Fibroblast of skin of scalp (primary cell): ENCODE data around the gene ATG5.

ENCODE experiments used
- DNase-seq: peaks from one replicate; pipeline ENCODE4 v3.0.0-alpha.2; 2013

Gene ATG5

DNA sequence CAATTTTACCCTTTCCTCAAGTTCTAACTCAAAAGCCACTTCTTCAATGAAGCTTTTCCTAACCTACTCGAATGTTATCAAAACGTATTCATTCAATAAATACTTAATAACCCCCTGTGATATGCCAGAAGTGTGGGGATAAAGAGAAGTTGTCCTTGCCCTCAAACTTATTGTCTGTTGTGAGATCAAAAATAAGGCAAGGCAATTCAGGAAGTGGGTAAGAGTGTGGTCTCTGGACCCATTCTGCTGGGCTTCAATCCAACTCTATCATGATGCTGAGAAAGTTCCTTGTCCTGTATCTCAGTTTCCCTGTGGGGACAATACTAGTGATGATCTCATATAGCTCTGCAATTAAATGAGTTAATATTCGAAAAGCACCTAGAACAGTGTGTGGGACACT is 146.7 kb downstream of the ATG5 start:
- no peak for DNase-seq

DNA sequence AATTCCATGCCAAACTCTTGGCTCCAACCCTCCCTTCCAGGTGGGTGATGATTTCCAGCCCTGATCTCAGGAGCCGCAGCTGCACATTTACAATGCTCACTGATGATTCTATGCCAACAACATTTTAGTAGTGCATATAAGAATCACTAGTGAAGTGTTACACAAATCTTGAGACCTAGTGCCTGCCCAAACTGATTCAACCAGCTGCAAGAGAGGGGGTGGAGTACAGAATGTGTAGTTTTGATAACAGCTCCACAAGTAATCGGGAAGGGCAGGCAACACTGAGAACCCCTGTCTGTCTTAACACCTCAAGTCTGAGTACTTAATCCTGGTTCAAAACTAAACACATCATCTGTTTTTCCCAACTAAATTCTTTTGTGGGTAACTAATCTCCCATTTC is 147.8 kb downstream of the ATG5 start:
- no peak for DNase-seq

DNA sequence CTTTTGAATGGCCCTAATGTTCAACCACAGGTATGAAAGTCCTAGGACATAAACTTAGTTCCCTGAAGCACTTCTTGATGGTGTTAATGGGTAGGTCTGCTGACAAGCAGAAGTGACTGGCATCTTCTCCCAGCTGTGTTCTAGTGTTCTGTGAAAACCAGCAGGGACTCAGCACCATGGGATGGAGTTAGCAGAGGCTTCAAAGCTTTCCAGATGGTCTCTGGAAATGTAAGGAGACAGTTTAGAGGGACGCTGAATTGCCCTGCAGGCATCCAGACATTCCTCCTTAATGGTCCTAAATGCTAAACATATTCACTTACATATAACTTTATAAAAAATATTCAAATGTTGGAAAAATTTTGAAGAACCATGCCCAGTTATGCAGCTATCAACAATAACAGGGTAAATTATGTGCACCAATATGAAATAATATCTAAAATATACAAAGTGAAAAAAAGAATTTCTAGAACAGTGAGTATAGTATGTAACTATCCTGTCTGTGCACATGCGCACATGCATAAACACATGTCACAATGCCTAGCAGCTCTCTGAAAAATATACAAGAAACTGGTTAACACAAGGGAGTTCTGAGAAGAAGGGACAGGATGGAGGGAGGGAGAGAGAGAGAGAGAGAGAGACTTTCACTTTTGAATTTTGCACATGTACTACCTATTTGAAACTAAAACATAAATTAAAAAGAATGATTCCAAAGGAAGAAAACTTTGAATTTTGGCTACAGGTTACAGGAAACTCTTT is 152.3 kb downstream of the ATG5 start:
- DNase-seq: no peak

DNA sequence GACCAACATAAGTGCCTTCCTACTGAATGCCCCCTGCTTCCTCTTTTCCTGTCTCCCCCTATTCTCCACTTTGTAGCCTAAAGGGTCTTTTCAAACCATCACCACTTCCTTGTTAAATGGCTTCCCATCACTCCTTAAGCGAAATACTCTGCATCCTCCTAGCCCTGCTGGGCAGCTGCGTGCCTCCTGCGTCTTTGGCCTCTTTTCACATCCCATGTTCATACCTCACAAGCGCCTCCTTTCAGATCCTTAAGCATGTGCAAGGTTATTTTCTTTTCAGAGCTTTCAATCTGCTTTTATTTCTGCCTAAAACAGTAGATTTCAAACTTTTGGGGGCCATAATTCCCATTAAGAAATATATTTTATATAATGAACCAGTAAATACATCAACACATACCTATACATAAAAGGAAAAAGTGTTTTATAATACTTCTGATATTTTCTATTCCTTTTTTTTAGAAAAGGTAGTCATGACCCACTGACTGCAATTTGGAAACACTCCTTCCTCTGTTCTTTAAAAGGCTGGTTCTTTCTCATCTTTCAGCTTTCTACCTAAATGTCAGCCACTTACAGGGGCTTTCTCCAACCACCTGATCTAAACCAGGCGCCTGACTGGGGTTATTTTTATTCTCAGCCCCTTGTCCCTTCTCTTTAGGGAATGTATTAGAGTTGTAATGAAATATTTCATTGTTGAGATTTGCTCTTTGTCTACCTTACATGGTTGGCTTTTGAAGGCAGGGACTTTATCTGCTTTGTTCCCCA is 155.3 kb downstream of the ATG5 start:
- DNase-seq: no peak

DNA sequence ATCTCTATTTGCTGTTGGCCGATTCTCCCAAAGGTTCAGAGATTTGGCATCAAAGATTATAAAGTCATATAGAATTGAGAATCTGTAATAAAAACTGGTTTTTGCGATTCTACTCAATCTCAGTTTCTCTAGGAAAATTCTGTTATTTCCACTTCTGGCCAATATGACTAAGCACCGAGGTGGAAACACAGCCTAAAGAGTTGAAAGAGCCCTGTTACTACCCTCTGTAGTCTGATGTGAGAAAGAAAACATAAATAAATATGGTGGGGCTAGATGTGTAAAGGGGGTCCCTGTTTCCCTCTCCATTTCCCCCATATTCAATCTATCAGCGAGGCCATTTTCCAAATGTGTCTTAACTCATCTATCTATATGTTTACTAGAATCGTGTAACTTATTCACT is 156.0 kb downstream of the ATG5 start:
- DNase-seq: no peak

DNA sequence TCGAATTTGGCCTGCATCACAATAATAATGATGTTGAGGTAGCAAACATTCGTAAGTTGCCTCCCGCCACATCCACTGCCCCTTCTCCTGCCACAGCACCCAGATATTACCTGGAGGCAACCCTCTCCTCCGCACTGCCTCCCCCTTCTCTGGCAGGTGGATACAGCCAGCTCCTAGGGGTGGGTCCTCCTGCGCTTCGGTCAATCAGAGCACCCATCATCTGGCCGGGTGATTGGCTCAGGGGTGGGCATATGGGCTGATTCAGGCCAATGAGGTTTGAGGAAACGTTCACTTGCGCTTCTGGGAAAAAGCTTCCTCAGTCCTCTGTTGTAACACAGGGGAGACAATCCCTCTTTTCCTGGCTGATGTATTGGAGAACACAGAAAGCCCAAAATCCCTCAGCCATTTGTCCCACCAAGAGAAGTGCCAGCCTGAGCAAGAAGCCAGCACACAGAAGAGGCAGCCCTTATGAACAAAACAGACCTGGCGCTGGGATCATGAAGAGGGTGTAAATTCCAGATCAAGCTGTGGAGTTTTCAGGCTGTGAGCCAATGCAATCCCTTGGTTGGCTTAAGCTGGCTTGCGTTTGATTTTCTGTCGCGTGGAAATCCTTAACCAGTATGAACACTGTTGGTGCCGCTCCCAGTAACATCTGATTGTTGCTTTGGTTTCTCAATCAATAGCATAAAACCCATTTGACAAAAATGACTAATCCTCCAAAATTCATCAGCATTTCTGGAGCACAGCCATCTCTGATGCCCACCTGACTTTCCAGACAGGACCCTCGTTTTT is 157.3 kb downstream of the ATG5 start:
- DNase-seq: no peak

DNA sequence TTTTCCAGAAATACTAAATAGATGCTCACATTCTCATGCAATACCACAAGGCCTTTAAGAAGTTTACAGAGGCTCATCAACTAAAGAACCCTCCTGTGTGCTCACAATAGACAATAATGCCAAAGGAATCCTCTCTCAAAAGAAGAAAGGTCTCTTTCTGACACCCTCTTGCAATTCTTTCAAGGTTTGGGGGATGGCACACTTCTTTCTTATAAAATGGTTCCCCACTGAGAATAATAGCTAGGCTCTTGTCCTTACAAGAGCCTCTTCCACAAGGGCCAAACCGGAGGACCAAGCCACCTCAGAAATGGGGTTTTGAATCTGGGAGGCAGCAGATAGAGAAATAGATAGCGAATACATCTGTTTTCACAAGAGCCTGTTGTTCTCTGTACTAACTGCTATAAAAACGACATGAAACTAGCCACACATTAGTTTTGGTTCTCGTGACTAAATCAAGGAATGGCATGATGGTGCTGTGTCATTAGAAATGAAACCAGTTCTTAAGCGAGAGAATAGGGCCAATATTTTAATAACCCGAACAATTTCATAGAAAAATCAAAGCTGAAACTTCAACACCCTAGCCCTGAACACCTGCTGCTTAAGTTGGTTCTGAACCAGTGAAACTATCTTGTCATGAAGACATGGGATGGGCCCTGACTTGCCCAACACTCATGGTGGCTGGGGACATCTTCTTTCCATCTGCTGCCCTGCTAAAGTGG is 158.3 kb downstream of the ATG5 start:
- DNase-seq: no peak

DNA sequence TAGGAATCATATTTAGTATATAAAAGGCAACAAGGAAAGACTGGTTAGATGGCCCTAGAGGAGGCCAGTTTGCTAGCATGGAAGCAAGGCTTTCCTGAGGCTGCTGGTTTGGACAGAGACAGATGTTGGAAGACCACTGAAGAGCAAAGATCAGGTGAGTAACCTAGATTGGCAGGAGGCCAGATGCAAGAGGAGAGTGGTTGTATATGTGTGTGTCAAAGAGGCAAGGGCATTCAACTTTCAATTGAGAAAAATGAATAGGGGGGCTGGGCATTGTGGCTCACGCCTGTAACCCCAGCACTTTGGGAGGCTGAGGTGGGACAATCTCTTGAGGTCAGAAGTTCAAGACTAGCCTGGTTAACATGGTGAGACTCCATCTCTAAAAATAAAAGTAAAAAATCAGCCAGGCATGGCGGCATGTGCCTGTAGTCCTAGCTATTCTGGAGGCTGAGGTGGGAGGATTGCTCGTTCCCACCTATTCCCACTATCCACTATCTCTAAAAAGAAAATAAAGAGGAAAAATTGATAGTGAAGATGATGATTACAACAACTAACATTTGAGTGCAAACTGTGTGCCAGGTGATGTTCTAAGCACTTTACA is 159.6 kb downstream of the ATG5 start:
- DNase-seq: no peak

DNA sequence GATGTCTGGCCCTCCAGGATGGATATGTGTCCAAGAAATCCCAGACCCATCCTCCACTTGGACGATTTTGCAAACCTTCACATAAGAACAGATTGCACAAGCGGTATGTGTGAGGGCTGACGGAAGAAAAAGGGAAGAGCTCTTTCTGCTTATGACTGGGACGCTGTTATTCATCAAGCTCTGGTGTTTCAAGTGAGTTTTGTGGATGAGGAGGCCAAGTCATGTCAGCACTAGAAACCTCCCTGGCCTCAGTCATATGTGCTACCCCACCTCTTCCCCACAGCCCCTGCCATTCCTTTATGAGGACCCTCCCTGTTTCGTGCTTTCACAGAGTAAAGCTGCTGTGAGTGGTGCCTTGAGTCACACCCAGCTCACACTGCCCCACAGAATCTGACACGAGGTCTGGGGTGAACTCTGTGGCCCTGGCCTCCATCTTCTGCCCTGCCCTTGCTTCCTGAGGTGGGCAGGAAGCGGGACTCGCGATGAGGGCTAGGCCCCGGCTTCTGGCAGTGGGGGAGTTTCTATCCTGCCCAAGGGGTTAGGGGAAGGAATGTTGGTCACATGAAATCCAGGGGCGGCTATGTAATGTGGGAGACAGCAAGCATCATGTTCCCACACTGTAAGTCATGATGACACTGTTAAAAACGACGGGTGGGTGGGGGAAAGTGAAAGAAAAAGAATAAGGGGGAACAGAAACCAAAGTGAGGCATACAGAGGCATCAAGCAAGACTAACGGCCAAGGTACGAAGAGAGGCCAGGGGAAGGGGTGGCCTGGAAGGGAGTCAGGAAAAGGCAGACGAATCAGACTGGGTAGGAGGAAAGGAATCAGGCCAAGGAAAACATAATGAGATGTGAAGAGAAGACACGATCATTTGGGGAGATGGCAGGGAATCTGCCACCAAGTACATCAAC is 161.3 kb downstream of the ATG5 start:
- DNase-seq: peak; percentile 72

DNA sequence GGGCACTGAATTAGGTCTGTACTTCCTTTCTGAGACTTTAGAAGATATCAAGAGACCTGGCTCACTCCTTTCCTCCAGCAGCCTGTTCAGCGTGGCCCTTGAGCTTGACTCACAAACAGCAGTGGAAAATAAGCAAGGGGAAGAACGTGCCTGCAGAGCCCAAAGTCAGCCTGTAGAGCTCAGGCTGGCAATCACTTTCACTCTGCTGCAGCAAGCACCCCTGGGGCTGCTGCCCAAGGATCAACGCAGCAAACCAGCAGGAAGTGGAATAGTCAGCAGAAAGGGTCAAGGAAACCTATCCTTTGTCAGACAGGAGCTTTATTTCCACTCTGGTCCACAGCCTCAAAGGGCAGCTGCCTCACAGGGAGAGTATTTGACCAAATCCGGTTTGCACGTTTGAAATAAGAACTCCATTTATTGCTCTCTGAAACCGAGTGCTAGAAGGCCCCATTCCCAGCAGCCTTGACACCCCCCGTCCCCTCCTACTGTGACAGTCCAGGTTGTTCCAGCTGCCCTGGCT is 162.1 kb downstream of the ATG5 start:
- DNase-seq: peak; percentile 78

DNA sequence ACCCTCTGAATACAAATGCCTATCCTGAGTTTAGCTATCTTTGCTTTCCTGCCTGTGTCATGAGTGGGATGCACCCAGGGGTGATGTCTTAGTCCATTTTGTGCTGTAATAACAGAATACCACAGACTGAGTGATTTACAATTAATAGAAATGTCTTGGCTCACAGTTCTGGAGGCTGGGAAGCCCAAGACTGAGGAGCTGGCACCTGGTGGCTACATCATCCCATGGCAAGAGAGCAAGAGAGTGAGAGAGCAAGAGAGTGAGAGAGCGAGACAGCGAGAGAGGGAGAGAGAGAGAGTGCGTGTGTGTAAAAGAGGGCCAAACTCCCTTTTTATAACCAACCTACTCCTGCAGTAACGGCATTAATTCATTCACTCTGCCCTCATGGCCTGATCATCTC is 162.6 kb downstream of the ATG5 start:
- DNase-seq: no peak

DNA sequence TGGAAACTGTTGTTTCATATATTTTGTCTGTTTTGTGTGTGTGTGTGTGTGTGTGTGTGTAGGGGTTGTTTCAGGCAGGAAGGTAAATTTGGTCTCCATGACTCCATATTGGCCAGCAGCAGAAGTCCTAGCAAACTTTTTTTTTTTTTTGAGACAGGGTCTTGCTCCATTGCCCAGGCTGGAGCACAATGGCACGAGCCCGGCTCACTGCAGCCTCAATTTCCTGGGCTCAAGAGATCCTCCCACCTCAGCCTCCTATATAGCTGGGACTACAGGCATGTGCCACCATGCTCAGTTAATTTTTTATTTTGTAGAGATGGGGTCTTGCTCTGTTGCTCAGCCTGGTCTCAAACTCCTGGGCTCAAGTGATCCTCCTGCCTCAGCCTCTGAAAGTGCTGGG is 163.7 kb downstream of the ATG5 start:
- no peak for DNase-seq

DNA sequence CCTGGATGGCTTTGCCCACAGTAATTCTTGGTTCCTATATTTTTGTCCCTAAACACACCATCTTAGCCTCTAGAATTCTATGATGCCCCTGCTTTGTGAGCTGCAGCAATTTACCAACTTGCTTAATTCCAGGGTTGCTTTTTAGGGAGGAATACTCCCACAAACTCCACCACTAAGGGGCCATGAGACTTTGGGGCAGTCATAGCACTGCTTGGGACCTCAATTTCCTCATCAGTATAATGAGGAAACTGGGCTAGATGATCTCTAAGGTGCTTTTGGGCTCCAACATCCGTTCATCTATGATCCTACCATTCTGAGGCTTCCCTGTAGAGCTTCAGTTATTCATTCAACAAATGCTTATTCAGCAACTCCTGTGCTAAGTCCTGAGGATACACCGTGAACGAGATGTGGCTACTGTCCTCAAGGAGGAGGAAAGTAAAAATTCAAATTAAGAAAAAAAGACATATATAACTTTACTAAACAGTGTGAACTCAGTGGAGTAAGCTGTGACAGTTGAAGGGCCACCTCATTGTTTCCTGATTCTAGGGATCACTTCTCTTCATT is 164.2 kb downstream of the ATG5 start:
- no peak for DNase-seq

DNA sequence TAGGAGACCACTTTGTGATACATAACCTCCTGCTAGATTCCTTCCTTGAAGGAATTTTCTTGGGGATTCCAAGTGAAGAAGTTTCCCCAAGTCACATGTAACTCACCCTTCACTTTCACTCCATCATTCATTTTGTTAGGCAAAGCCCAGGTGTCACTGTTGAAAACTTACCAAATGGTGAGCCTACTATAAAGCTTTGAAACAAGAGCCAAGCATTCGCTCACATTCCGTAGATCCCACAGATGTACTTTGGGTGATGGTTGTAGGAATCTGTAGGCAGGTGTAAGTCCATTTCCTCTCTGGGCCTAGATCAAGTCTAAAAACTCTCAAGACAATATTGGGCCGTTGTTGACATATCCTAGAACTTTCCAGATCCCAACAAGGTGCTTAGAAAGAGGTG is 165.4 kb downstream of the ATG5 start:
- DNase-seq: no peak

DNA sequence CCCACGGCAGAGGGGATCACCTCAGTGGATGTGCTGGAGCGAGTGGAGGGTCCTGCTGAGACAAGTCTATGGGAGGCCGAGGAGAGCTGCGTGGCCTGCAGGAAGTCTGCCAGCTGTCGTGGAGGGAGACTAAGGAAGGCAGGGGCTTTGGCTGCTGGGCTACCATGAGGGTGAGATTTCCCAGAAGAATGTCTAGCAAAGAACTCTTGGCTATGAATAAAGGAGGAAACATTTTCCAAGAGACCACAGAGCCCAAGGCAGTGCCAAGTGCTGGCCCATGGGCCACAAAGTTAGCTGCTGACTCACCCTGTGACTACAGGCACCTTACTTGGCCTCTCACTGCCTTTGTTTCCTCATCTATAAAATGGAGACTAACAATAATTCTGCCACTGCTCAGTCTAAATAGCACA is 166.0 kb downstream of the ATG5 start:
- DNase-seq: peak; percentile 95

DNA sequence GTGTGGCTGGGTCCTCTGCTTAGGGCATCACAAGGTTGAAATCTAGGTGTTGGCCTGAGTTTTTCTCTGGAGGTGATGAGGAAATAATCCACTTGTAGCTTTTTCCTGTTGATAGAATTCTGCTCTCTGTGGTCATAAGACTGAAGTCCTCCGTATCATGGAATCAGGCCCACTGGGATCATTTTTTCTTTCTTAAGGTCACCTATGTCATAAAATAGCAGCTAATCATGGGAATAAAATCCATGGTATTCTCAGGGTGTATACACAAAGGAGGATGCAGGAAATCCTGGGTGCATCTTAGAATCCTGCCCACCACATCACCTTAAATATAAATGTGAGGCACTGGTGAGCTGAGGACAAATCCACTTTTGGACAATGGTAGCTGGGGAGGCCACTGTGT is 166.7 kb downstream of the ATG5 start:
- no peak for DNase-seq

DNA sequence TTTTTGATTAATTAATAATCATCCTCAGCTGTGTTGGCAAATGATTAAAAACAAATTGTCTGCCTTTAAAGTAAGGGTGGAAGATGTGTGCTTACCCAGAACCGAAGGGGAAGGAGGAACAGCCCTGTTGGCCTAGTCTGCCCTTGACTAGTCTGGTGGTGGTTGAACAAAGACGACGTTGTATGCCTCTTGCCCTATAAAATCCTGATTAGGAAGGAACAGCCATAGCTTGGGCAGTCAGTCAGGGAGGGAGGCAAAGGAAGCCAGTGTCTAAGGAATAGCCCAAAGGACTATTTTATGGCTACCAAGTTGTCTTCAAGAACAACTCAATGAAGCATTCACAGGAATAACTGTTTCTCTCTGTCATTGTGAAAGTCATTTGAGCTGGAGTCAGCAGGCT is 168.7 kb downstream of the ATG5 start:
- DNase-seq: no peak

DNA sequence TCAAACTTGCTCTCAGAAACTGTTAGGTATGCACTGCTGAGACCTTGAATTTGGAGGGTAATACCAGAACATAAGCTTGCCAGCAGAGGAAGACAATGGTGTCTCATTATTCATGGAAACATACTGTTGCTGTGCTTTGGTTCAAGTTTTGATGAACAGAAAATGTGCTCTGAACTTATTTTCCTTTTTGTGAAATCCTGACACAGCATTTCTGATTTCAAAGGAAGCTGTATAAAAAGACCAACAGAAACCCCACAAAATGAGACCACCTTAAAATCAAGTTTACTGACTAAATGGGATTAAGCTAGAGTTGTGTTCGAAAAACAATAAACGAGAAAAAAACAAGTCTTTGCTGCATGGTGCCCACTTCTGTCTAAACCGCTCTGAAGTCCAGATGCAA is 169.1 kb downstream of the ATG5 start:
- no peak for DNase-seq

DNA sequence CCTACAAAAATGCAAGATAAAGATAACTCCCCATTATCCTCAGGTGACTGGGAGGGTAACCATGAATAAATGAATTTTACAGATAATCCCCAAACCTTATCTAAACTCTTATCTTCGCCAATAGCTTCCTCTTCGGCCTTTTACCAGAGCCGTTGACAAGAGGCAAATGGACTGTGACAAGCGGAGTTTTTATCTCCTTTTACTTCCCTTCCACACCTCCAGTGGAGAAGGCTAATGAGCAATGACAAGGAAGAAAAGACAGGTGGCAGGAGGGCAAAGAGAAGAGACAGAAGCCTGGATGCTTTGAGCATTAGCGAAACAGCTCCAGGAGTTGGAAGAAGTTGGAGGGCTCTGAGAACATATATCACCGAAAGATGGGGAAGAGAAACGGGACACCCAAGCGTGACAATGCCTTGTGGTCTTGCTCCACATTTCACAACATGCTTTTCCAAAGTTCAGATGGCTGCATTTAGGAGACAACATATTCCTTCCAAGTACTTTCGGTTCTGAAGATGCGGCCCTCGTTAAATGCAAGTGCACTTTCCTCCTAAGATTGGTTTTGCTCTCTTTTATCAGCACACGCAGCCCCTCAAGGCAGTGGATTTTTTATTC is 170.2 kb downstream of the ATG5 start:
- peak; percentile 66 for DNase-seq

DNA sequence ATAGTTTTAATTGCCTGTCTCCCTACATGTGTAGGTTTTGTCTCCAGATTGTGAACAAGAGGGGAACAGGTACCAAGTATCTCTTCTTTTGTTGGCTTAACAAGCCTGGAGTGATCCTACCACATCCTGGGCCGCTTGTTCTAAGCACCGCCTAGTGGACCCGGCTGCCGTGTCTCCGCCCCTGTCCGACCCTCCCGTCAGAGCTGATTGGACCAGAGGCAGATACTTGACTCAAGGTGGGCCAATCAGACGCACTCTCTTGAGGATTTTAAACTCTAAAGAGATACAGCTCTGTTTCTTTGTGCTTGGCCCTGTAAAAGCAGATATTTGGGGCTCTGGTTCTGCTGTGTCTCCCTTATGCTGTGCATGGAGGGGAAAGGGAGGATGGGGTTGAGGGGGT is 171.2 kb downstream of the ATG5 start:
- DNase-seq: no peak
